OCI-LY3 (cell line): ENCODE measurements around the gene MS4A6A.
"Not testable (repeated sequence)": the region's sequence is repeated elsewhere in the genome, so short reads cannot be mapped to it uniquely, and the experiment has no call there.

Source experiments
- H2AFZ ChIP-seq: fragments of 200-600, 300-600 bp; shearing (Covaris generic); 2 replicates; pipeline ENCODE4 v1.6.0; 2014; ENCODE audit warnings: antibody characterized with exemption, low read depth, low read length
- H3K27ac ChIP-seq: fragments of 200-600, 300-600 bp; sonication (generic); 2 replicates; pipeline ENCODE4 v1.5.1; 2014; ENCODE audit warnings: mild to moderate bottlenecking, low read length, moderate library complexity, mixed read lengths
- H3K27me3 ChIP-seq: fragments of 200-600, 300-600 bp; sonication (generic); 2 replicates; pipeline ENCODE4 v1.6.1; 2014; ENCODE audit warnings: low read depth, low read length, mixed read lengths
- H3K36me3 ChIP-seq: fragments of 200-600, 300-600 bp; sonication (generic); replicated peaks from 2 replicates; pipeline ENCODE3; 2014; ENCODE audit warnings: low read depth, low read length, mixed read lengths
- H3K4me1 ChIP-seq: fragments of 300-600, 200-600 bp; sonication (generic); 2 replicates; pipeline ENCODE4 v1.6.1; 2014; ENCODE audit warnings: low read length, mixed read lengths
- H3K4me2 ChIP-seq: fragments of 200-600, 300-600 bp; sonication (generic); 2 replicates; pipeline ENCODE4 v1.6.1; 2014; ENCODE audit warnings: low read length, mixed read lengths
- H3K4me3 ChIP-seq: fragments of 300-600, 200-600 bp; sonication (generic); 2 replicates; pipeline ENCODE4 v1.5.1; 2014; ENCODE audit warnings: antibody characterized with exemption, mild to moderate bottlenecking, low read length, moderate library complexity
- H3K79me2 ChIP-seq: fragments of 300-600, 200-600 bp; shearing (Covaris generic); 2 replicates; pipeline ENCODE4 v1.6.1; 2014; ENCODE audit warnings: mild to moderate bottlenecking, low read length, mixed read lengths
- H3K9ac ChIP-seq: fragments of 300-600, 200-600 bp; shearing (Covaris generic); 2 replicates; pipeline ENCODE4 v1.6.0; 2014; ENCODE audit warnings: mild to moderate bottlenecking, low read length, moderate library complexity
- H3K9me3 ChIP-seq: fragments of 200-600, 300-600 bp; shearing (Covaris generic); 2 replicates; pipeline ENCODE4 v1.6.1; 2014; ENCODE audit warnings: low read length, mixed read lengths; ENCODE audit not compliant: insufficient read depth
- H4K20me1 ChIP-seq: fragments of 200-600, 300-600 bp; sonication (generic); 2 replicates; pipeline ENCODE4 v1.6.1; 2016; ENCODE audit warnings: low read length, mixed read lengths; ENCODE audit not compliant: insufficient read depth
- CTCF ChIP-seq: fragments of 200-600, 300-600 bp; sonication (generic); IDR thresholded peaks from 2 replicates; pipeline ENCODE4 v1.5.1; 2014; ENCODE audit warnings: antibody characterized with exemption, low read length, low read depth
- EZH2phosphoT487 ChIP-seq: fragments of 200-600 bp; shearing (Covaris generic); IDR thresholded peaks from 2 replicates; pipeline ENCODE4 v1.6.1; 2018; ENCODE audit warnings: antibody characterized with exemption, mixed run types, low read depth

MS4A6A gene

GRCh38 chr11:60208146-60208895, 25.4 kb upstream of the MS4A6A start:
- Histone ChIP-seq H3K27ac (no peak overlapping the region), H3K4me1 (peaks cover 26% of the 10 kb centered on the region), H4K20me1 (no peaks in the 10 kb centered on the region), H3K79me2 (no peaks in the 10 kb centered on the region), H3K4me3 (no peak overlapping the region), H3K9ac (no peak overlapping the region), H2AFZ (no peak overlapping the region), H3K36me3 (peaks cover 23% of the 10 kb centered on the region), H3K4me2 (no peak overlapping the region), H3K27me3 (peaks cover 3% of the 10 kb centered on the region; the same call in 1 of the 2 replicates), H3K9me3 (peaks cover 19% of the 10 kb centered on the region)
- TF ChIP-seq EZH2phosphoT487 (no peak), CTCF (no peak)

GRCh38 chr11:60206616-60207015, 23.7 kb upstream of the MS4A6A start:
- H3K4me1 ChIP-seq: peaks cover 26% of the 10 kb centered on the region
- H3K36me3 ChIP-seq: peaks cover 32% of the 10 kb centered on the region
- peaks cover 3% of the 10 kb centered on the region; the same call in 1 of the 2 replicates for H3K27me3 ChIP-seq
- no peak overlapping the region for H3K27ac ChIP-seq
- no peak overlapping the region for H2AFZ ChIP-seq
- no peaks in the 10 kb centered on the region for H4K20me1 ChIP-seq
- H3K4me3 ChIP-seq: no peak overlapping the region
- H3K4me2 ChIP-seq: no peak overlapping the region
- peaks cover 30% of the 10 kb centered on the region for H3K9me3 ChIP-seq
- TF ChIP-seq CTCF (no peak), EZH2phosphoT487 (no peak)
- no peaks in the 10 kb centered on the region for H3K79me2 ChIP-seq
- H3K9ac ChIP-seq: no peak overlapping the region

- 0 out of 2 replicates have a peak overlapping the region, but pooled peaks have one; percentile 10 for H3K4me3 ChIP-seq
- peaks cover 3% of the 10 kb centered on the region; the same call in 1 of the 2 replicates for H3K27me3 ChIP-seq
- H3K36me3 ChIP-seq: peaks cover 32% of the 10 kb centered on the region
- H3K27ac ChIP-seq: no peak overlapping the region
- peaks cover 26% of the 10 kb centered on the region for H3K4me1 ChIP-seq
- peak overlapping the region; percentile 38 for H3K4me2 ChIP-seq
- H3K9me3 ChIP-seq: peaks cover 30% of the 10 kb centered on the region
- H3K79me2 ChIP-seq: no peaks in the 10 kb centered on the region
- no peak overlapping the region for H3K9ac ChIP-seq
- no peak overlapping the region for H2AFZ ChIP-seq
- no peaks in the 10 kb centered on the region for H4K20me1 ChIP-seq
- TF ChIP-seq EZH2phosphoT487 (no peak), CTCF (no peak)
These were observed 22.0 kb upstream of the MS4A6A start for GRCh38 chr11:60204922-60205321.

- not testable (repeated sequence) for H4K20me1 ChIP-seq, H2AFZ ChIP-seq, H3K4me3 ChIP-seq, H3K4me2 ChIP-seq, H3K27ac ChIP-seq, H3K79me2 ChIP-seq, H3K9ac ChIP-seq, H3K27me3 ChIP-seq
- Histone ChIP-seq H3K9me3 (peaks cover 34% of the 10 kb centered on the region), H3K4me1 (peaks cover 20% of the 10 kb centered on the region), H3K36me3 (peaks cover 25% of the 10 kb centered on the region)
These were observed 18.5 kb upstream of the MS4A6A start for GRCh38 chr11:60201334-60201733.
